ENCODE measurements around the gene GPR150.

The GPR150 gene

DNA sequence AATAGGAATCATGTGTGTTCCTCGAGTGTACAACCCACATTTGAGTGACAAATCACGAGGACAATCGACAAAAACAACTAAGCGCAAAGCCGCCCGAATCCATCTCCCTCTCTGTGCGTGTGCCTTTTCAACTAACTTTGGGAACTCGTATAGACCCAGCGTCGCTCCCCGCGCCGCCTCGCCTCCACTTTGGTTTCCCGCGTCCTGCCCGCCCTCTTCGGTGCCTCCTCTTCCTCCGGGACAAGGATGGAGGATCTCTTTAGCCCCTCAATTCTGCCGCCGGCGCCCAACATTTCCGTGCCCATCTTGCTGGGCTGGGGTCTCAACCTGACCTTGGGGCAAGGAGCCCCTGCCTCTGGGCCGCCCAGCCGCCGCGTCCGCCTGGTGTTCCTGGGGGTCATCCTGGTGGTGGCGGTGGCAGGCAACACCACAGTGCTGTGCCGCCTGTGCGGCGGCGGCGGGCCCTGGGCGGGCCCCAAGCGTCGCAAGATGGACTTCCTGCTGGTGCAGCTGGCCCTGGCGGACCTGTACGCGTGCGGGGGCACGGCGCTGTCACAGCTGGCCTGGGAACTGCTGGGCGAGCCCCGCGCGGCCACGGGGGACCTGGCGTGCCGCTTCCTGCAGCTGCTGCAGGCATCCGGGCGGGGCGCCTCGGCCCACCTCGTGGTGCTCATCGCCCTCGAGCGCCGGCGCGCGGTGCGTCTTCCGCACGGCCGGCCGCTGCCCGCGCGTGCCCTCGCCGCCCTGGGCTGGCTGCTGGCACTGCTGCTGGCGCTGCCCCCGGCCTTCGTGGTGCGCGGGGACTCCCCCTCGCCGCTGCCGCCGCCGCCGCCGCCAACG is at the start of gene GPR150:
TSS of gene GPR150 (plus strand) at position 58 of the 840 bp plus-strand sequence. CDS start at position 247, 189 bp downstream.
- peak; percentile 74 for DNase-seq

GRCh38 chr5:95572016-95572415 is 47.9 kb upstream of the GPR150 start:
- DNase-seq, result no peak

GRCh38 chr5:95581576-95581975 is 38.3 kb upstream of the GPR150 start:
- DNase-seq, result no peak

DNA sequence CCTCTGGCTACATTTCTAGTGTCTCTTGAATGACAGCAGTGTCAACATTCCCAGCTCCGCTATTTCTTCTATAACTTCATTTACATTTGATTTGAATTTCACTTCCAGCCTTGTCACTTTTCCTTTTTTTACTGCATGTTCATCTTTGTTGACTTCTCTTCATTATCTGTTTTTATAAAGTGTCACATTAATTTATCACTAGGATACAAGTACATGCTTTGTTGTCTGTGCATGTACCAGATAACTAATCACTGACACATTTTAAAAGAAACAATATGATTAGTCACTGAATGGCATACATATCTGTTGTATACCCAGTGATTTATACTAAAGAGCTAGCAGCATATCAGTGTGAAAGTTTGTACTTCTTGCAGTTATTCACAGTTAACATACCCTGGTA is 35.9 kb upstream of the GPR150 start:
- DNase-seq, result no peak

DNA sequence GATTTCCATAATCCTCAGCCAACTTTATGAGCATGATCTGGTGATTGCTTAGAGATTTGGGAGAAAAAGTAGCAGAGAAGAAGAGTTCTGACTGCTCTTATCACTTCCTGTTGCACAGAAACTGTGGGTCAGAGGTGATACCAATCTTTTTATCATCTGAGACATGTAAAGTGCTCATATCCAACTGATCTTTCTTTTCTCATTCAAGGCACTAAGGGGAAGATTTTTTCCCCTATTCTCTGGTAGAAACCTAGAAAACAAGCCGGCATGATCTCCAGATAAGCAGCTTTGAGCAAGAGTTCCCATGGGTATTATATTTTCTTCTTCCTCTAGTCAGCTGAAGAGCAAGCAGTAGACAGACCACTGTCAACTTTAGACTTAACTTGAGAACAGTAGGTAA is 29.0 kb upstream of the GPR150 start:
- DNase-seq, result no peak

DNA sequence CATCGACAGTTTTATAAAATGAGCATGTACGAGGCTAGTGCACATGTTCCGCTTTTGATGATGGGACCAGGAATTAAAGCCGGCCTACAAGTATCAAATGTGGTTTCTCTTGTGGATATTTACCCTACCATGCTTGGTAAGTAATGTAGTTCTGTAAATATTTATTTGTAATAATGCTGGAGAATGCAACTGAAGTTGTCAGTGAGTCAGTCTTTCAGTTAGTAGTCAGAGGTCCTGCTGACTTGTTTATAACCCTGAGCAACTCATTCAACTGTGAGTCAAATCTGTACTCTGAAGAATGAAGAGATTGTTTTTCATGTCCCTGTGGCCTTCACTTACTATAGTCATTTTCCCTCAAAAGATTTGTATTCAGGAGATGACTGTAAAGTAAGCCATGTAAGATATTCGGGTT is 28.4 kb upstream of the GPR150 start:
- no peak for DNase-seq

DNA sequence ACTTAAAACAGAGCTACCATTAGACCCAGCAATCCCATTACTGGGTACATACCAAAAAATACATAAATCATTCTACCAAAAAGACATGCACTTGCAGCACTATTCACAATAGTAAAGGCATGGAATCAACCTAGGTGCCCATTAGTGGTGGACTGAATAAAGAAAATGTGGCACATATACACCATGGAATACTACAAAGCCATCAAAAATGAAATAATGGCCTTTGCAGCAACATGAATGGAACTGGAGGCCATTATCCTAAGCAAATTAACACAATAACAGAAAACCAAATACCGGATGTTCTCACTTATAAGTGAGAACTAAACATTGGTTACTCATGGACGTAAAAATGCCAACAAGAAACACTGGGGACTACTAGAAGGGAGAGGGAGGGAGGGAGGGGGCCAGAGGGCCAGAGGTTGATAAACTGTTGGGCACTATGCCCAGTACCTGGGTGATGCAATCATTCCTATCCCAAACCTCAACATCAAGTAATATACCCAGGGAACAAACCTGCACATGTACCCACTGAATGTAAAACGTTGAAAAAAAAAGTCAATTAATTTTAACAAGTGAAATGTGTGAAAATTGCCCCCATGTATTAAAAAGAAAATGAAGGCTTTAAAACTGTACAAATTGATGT is 24.5 kb upstream of the GPR150 start:
- DNase-seq, result no peak

DNA sequence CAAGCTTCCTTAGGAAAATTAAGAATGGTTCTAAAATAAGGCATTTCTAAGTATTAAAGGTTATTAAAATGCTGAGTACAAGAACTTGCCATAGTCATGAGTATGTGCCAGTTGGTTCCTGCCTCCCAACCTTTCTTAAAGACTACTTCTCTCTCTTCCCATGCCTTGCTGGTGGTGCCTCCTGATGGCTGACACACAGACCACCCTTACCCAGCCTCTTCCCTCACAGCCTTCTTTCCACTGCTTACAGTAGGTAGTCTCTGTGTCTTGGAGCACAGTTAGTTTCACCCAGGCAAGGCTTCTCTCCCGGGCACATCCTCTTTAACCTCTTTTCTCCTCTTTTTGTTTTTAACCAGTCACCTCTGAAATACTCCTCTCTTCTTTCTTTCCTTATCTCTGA is 20.6 kb upstream of the GPR150 start:
- no peak for DNase-seq

GRCh38 chr5:95600557-95600956 is 19.3 kb upstream of the GPR150 start:
- DNase-seq, result no peak

DNA sequence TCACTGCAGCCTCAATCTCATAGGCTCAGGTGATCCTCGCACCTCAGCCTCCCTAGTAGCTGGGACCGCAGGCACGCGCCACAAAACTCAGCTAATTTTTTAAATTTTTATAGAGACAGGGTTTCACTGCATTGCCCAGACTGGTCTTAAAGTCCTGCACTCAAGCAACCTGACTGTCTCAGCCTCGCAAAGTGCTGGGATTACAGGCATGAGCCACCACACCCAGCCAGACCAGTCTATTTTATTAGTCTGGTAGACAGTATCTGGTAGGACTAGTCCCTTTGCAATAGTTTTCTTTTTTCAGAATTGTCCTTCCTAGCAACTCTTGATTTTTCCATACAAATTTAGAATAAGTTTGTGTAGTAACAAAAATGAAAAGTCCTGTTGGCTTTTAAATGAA is 14.1 kb upstream of the GPR150 start:
- no peak for DNase-seq

- DNase-seq, result no peak
Observed at GRCh38 chr5:95606419-95606818, 13.5 kb upstream of the GPR150 start.

- no peak for DNase-seq
Observed at GRCh38 chr5:95609711-95610110, 10.2 kb upstream of the GPR150 start.

GRCh38 chr5:95610546-95610945 is 9.3 kb upstream of the GPR150 start:
- no peak for DNase-seq

DNA sequence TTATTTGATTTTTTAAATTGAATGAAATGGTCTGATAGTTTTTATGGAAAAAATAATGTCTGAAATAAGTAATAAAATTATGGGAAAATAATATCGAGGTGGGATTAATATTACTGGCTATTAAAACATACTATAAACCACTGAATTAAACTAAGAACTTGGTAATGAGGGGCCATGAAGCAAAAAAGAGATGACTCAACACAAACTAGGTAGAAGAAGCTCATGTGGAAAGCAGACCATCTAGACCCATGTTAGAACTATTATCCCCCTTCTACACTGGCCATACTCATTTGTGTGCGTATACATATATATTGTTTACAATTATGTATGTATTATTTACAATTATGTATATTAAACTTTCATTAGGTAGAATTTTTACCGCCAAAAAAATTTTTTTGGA is 8.5 kb upstream of the GPR150 start:
- DNase-seq, result no peak

GRCh38 chr5:95613514-95613913 is 6.4 kb upstream of the GPR150 start:
- DNase-seq, result no peak

- no peak for DNase-seq
Observed at GRCh38 chr5:95615164-95615467, 4.8 kb upstream of the GPR150 start.

DNA sequence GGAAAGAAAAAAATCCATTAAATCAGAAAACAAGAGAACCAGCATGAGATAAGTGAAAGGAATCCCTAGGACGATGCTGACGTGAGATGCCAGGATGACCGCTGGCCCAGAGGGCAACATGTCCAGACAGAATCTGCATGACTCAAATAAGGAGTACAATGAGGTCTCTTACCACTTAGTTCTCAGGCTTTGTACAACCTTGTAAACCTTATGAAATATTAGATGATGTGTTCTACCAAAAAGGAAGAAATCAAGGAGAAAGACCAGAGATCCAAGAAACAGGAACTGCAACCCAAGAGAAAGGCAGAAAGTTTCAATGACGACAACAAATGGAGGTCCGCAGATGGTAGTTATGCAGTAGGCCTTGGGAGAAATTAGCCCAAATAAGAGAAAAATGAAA is 2.8 kb upstream of the GPR150 start:
- no peak for DNase-seq

GRCh38 chr5:95619096-95619495 is 791 bp upstream of the GPR150 start:
- no peak for DNase-seq

DNA sequence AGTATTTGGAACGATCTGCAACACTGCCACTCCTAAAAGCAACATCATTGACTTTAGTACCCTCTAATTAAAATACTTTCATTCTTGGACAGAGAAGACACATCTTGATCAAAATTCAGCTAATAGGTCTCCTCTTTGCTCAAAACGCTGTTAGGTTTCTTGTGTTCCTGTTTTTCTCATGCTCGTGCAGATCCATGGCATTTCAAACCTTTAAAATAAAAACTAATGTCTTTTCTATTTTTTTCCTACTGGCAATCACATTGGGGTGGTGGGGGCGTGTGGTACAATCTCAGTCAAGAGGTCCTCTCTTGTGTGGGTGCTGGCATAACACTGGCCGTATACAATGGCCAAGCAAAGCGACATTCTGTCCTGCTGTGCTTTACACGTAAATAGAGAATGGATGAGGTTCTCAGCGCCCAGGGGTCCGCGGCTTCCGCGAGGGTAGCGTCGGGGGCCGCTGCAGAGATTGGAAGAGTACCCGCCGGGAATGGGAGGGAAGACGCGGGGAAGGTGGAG is 315 bp upstream of the GPR150 start:
- no peak for DNase-seq

DNA sequence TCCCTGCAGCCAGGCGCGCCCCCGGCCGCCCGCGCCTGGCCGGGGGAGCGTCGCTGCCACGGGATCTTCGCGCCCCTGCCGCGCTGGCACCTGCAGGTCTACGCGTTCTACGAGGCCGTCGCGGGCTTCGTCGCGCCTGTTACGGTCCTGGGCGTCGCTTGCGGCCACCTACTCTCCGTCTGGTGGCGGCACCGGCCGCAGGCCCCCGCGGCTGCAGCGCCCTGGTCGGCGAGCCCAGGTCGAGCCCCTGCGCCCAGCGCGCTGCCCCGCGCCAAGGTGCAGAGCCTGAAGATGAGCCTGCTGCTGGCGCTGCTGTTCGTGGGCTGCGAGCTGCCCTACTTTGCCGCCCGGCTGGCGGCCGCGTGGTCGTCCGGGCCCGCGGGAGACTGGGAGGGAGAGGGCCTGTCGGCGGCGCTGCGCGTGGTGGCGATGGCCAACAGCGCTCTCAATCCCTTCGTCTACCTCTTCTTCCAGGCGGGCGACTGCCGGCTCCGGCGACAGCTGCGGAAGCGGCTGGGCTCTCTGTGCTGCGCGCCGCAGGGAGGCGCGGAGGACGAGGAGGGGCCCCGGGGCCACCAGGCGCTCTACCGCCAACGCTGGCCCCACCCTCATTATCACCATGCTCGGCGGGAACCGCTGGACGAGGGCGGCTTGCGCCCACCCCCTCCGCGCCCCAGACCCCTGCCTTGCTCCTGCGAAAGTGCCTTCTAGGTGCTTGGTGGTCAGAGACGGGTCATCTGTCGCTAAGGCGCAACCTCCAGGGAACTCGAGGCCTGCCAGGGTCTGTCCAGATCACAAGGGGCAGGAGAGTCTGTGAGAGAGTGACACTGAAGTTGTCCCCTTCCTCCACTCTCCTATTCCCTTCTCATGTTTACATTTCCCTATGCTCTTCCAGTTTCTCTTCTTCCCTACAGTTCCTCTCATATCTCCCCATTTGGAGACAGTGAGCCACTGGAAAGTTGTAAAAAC is 1.3 kb downstream of the GPR150 start:
- peak; percentile 21 for DNase-seq

DNA sequence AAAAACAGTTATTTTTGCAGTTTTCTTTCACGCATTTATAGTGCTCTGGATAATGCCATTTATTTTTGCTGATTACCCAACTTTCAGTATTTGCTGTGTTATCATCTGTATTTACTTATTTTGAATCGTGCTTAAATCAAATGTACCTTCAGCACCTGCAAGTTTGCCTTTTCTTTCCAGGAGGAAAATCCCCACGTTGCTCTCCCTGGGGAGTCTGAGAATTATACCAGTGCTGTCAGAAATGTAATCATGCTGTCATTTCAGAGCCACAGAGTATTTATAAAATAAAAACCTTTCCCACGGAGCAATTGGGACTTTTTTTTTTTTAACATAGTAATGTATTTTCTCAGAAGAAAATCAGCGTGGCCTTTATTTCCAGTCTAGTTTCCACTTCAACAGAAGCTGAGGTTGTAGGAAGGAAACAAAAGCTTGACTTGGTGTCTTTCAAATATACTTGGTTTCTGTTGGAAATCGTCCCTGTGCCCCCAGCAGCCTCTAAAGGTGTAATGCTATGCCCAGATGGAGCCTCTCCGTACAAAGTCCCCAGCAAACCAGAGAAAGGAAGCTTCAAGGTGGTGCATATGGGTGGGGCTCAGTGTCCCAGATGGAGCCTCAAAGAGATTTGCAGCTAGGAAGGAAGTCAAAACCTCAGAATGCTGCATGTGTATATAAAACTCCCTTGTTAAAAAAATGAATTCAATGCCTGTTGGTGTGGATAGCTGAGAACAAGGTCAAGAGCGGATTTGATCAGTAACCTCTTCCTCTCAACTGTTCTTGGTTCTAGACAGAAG is 2.1 kb downstream of the GPR150 start:
- no peak for DNase-seq

DNA sequence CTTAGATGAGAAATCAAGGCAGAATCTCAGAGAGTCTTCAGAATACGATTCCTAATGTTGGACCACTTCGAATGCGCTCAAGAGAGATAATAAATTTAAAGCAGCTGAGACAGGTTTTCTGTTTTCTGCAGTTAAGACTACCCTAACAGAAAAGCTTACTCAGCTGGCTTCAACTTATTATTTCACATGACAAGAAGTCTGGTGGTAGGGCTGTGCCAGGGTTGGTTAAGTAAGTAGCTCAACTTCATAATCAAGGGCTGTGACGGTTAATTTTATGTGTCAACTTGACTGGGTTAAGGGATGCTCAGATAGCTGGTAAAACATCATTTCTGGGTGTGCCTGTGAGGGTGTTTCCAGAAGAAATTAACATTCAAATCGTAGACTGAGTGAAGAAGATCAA is 3.8 kb downstream of the GPR150 start:
- no peak for DNase-seq

- no peak for DNase-seq
Observed at GRCh38 chr5:95624368-95624767, 4.5 kb downstream of the GPR150 start.
